GM06990 (cell line): ENCODE measurements around the gene ARHGEF39.

Experiments
- DNase-seq: peaks from one replicate; pipeline ENCODE4 v3.0.0-alpha.2; 2011; ENCODE audit not compliant: insufficient read length; ENCODE audit errors: extremely low read depth
- H3K27me3 ChIP-seq: replicated peaks from 2 replicates; pipeline ENCODE4 v1.6.0; 2011; ENCODE audit warnings: low read length; ENCODE audit not compliant: control insufficient read depth, insufficient read depth
- H3K36me3 ChIP-seq: 2 replicates; pipeline ENCODE4 v1.5.1; 2011; ENCODE audit warnings: low read length; ENCODE audit not compliant: control insufficient read depth, insufficient read depth
- H3K4me3 ChIP-seq: replicated peaks from 2 replicates; pipeline ENCODE4 v1.5.1; 2011; ENCODE audit warnings: low read depth, mild to moderate bottlenecking, control low read depth, low read length
- CTCF ChIP-seq: IDR thresholded peaks from 2 replicates; pipeline ENCODE4 v1.5.1; 2011; ENCODE audit warnings: low read length, control low read depth, mild to moderate bottlenecking, inconsistent platforms; ENCODE audit not compliant: insufficient read depth, poor library complexity, severe bottlenecking

Gene ARHGEF39

GRCh38 chr9:35686222-35687203 lies 21.5 kb upstream of the ARHGEF39 start:
- TF ChIP-seq CTCF = no peak
- Histone ChIP-seq H3K27me3 (no peaks in the 10 kb centered on the region), H3K36me3 (no peaks in the 10 kb centered on the region), H3K4me3 (no peak overlapping the region)
- DNase-seq = no peak

GRCh38 chr9:35685506-35685905 lies 20.5 kb upstream of the ARHGEF39 start:
- DNase-seq = no peak
- Histone ChIP-seq H3K4me3 (no peak overlapping the region), H3K36me3 (no peaks in the 10 kb centered on the region)

GRCh38 chr9:35684921-35685320 lies 19.9 kb upstream of the ARHGEF39 start:
- no peaks in the 10 kb centered on the region for H3K27me3 ChIP-seq
- no peaks in the 10 kb centered on the region for H3K36me3 ChIP-seq
- no peak overlapping the region for H3K4me3 ChIP-seq
- DNase-seq = no peak
- no peak for TF ChIP-seq CTCF

More at GRCh38 chr9:35685506-35685905, 20.5 kb upstream of the ARHGEF39 start:
- no peaks in the 10 kb centered on the region for H3K27me3 ChIP-seq
- TF ChIP-seq CTCF = no peak

GRCh38 chr9:35683323-35683722 lies 18.3 kb upstream of the ARHGEF39 start:
- H3K27me3 ChIP-seq = no peaks in the 10 kb centered on the region
- no peak for TF ChIP-seq CTCF
- no peak for DNase-seq
- H3K36me3 ChIP-seq = no peaks in the 10 kb centered on the region
- no peak overlapping the region for H3K4me3 ChIP-seq

GRCh38 chr9:35682520-35683315 lies 17.7 kb upstream of the ARHGEF39 start:
- H3K27me3 ChIP-seq = no peaks in the 10 kb centered on the region
- no peak for TF ChIP-seq CTCF
- no peaks in the 10 kb centered on the region for H3K36me3 ChIP-seq
- DNase-seq = no peak
- H3K4me3 ChIP-seq = no peak overlapping the region
